ENCODE measurements around the gene APOA4.

DNA sequence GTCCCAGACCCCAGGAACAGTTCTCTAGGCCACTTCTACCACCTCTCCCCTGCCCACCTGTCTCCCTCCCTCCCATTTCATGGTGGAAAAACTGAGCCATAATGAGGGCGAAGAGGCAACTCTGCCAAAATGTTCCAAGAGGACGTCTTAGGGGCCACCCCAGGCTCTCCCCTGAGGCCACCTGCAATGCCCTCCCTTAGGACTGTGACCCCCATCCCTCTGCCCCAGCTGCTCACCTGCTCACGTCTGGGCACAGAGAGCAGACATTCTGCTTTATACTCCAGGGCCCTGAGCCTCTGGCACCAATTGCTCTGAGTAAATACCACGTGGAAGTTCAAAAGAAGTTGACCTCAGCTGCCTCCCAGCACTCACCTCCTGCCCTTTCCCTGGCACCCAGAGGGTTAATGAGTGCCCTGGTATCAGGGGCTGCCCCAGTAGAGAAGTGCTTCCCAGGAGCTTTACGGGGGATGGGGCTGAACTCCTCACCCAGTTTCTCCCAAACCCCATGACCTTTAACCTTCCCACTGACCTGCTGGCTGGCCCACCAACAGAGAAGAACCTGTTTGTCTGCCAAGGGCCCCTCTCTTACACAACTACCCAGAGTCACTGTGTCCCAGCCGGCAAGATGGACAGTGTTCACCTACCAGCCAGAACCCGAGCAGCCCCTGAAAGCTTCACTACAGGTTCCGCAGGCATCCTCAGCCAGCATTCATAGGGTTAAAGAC, 30.8 kb downstream of the APOA4 start:
- TF ChIP-seq HNF4G (IDR thresholded peaks at IDR 0.05): peak; percentile 64
- TF ChIP-seq, protein P1, sequence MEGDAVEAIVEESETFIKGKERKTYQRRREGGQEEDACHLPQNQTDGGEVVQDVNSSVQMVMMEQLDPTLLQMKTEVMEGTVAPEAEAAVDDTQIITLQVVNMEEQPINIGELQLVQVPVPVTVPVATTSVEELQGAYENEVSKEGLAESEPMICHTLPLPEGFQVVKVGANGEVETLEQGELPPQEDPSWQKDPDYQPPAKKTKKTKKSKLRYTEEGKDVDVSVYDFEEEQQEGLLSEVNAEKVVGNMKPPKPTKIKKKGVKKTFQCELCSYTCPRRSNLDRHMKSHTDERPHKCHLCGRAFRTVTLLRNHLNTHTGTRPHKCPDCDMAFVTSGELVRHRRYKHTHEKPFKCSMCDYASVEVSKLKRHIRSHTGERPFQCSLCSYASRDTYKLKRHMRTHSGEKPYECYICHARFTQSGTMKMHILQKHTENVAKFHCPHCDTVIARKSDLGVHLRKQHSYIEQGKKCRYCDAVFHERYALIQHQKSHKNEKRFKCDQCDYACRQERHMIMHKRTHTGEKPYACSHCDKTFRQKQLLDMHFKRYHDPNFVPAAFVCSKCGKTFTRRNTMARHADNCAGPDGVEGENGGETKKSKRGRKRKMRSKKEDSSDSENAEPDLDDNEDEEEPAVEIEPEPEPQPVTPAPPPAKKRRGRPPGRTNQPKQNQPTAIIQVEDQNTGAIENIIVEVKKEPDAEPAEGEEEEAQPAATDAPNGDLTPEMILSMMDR (IDR thresholded peaks at IDR 0.05; ENCODE audit: low read depth, low read length, missing input control): no peak
